Cardiac muscle cell (in vitro differentiated cells and primary cell): Measurements from ENCODE around the gene CYTH4. TPM values are rescaled to one million over a fixed set of nuclear protein-coding genes. Genes with fewer than 3 reads are reported as not detected.

ENCODE experiments used
- DNase-seq, 2 donors: peaks; one replicate each; pipeline versions ENCODE4 v3.0.0 to v3.0.0-alpha.2; 2010 to 2017; ENCODE audit warnings: low read depth in 1 of 2, low spot score in 1 of 2
- H3K27ac ChIP-seq: fragments of 200-600 bp; sonication (generic); 2 replicates; pipeline ENCODE4 v1.5.1; 2016
- H3K27me3 ChIP-seq: fragments of 200-600 bp; sonication (generic); 2 replicates; pipeline ENCODE4 v1.6.0; 2016; ENCODE audit warnings: control low read depth
- H3K36me3 ChIP-seq: fragments of 200-600 bp; sonication (generic); 2 replicates; pipeline ENCODE4 v1.5.1; 2016; ENCODE audit warnings: control low read depth
- H3K4me1 ChIP-seq: fragments of 200-600 bp; sonication (generic); 2 replicates; pipeline ENCODE4 v1.8.1; 2017; ENCODE audit warnings: low read depth, mild to moderate bottlenecking, mixed run types
- H3K4me3 ChIP-seq: fragments of 200-600 bp; sonication (generic); 2 replicates; pipeline ENCODE4 v1.5.1; 2016; ENCODE audit warnings: mild to moderate bottlenecking
- H3K9me3 ChIP-seq: fragments of 200-600 bp; sonication (generic); 2 replicates; pipeline ENCODE4 v1.5.1; 2017; ENCODE audit warnings: low read depth, mild to moderate bottlenecking, control low read depth
- polyA plus RNA-seq: library from polyadenylated mRNA; unstranded; fragments of >200 nt; fragmentation: Nextera tagmentation; extraction: Ambion mirVana; gene quantifications from 2 replicates; pipeline ENCODE4 v1.2.1, GENCODE V29; 2016
- total RNA-seq: library from RNA; depleted of rRNA; stranded (reverse); fragments of >200 nt; gene quantifications from 2 replicates; pipeline ENCODE4 v1.2.3, GENCODE V29; 2016
- TF ChIP-seq, protein P1 (sequence below): IDR thresholded peaks from 2 replicates; pipeline ENCODE4 v1.5.1; 2012; ENCODE audit warnings: low read depth, mild to moderate bottlenecking, low read length

The CYTH4 gene
- total and polyA plus RNA-seq, 2 experiments from 2014 or later: not detected

GRCh38 chr22:37357446-37358075 lies 75.3 kb downstream of the CYTH4 start:
- TF ChIP-seq, protein P1, sequence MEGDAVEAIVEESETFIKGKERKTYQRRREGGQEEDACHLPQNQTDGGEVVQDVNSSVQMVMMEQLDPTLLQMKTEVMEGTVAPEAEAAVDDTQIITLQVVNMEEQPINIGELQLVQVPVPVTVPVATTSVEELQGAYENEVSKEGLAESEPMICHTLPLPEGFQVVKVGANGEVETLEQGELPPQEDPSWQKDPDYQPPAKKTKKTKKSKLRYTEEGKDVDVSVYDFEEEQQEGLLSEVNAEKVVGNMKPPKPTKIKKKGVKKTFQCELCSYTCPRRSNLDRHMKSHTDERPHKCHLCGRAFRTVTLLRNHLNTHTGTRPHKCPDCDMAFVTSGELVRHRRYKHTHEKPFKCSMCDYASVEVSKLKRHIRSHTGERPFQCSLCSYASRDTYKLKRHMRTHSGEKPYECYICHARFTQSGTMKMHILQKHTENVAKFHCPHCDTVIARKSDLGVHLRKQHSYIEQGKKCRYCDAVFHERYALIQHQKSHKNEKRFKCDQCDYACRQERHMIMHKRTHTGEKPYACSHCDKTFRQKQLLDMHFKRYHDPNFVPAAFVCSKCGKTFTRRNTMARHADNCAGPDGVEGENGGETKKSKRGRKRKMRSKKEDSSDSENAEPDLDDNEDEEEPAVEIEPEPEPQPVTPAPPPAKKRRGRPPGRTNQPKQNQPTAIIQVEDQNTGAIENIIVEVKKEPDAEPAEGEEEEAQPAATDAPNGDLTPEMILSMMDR: no peak
- no peaks in the 10 kb centered on the region for H3K4me1 ChIP-seq
- DNase-seq: peak in 1 of 2 donors; percentile 25
- H3K9me3 ChIP-seq: no peaks in the 10 kb centered on the region
- H3K27me3 ChIP-seq: peaks cover 6% of the 10 kb centered on the region
- no peak overlapping the region for H3K27ac ChIP-seq
- no peak overlapping the region for H3K4me3 ChIP-seq
- no peaks in the 10 kb centered on the region for H3K36me3 ChIP-seq

DNA sequence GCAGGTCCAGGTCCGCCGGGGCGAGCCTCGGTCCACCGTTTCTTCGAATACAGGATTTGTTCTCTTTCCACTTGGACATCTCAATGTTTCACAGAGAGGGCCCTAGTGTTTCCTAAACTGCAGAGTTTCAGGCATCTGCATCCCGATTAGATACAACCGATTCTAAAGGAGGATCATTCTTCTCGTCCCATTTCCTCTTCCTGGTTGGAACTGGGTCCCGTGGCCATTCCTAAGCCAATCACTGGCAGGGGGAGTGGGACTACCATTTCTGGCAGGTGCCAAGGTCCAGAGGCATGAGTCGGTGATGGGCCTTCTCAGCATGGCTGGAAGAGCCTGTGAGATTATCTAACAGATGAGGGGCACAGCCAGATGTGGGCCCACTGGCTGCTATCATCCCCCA lies 76.1 kb downstream of the CYTH4 start:
- H3K4me1 ChIP-seq: no peaks in the 10 kb centered on the region
- TF ChIP-seq, protein P1: no peak
- DNase-seq: no peak
- H3K27ac ChIP-seq: no peak overlapping the region
- no peak overlapping the region for H3K4me3 ChIP-seq
- peaks cover 6% of the 10 kb centered on the region for H3K27me3 ChIP-seq
- H3K36me3 ChIP-seq: no peaks in the 10 kb centered on the region
- H3K9me3 ChIP-seq: no peaks in the 10 kb centered on the region

DNA sequence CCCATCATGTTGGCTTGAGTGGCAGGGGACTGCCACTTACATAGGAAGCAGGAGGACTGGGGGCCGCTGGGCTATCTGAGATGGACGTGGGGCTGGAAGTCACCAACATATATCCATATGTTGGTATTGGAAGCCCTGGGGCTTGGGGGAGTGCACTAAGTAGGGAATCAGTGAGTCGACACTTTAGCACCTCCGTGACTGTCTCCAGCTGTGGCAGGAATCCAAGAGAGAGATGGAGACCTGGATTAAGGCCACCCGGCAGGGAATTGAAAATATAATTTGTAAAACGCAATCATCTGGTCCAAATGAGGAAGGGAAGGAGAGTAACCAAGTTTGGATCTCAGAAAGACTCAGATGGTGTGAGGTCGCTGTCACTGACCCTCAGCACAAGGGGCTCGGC lies 76.6 kb downstream of the CYTH4 start:
- no peak for DNase-seq
- H3K9me3 ChIP-seq: no peaks in the 10 kb centered on the region
- no peaks in the 10 kb centered on the region for H3K4me1 ChIP-seq
- no peak overlapping the region for H3K27ac ChIP-seq
- no peaks in the 10 kb centered on the region for H3K36me3 ChIP-seq
- TF ChIP-seq, protein P1: no peak
- peaks cover 2% of the 10 kb centered on the region for H3K27me3 ChIP-seq
- no peak overlapping the region for H3K4me3 ChIP-seq

GRCh38 chr22:37362621-37363020 lies 80.3 kb downstream of the CYTH4 start:
- no peaks in the 10 kb centered on the region for H3K9me3 ChIP-seq
- peaks cover 9% of the 10 kb centered on the region for H3K4me1 ChIP-seq
- H3K4me3 ChIP-seq: no peak overlapping the region
- no peaks in the 10 kb centered on the region for H3K36me3 ChIP-seq
- TF ChIP-seq, protein P1: no peak
- DNase-seq: no peak
- no peaks in the 10 kb centered on the region for H3K27me3 ChIP-seq
- H3K27ac ChIP-seq: no peak overlapping the region

GRCh38 chr22:37363261-37363992 lies 81.1 kb downstream of the CYTH4 start:
- peaks cover 15% of the 10 kb centered on the region for H3K4me1 ChIP-seq
- TF ChIP-seq, protein P1: no peak

More at GRCh38 chr22:37363261-37363992, 81.1 kb downstream of the CYTH4 start:
- Histone ChIP-seq H3K36me3 (no peaks in the 10 kb centered on the region), H3K9me3 (no peaks in the 10 kb centered on the region), H3K4me3 (no peak overlapping the region), H3K27me3 (no peaks in the 10 kb centered on the region), H3K27ac (no peak overlapping the region)
- DNase-seq: no peak

Other genes with a start within 250 kb of the CYTH4 start
- 38.4 and 39.1 TPM in 2 replicates for gene KCTD17, start 230.8 kb upstream of the CYTH4 start, total RNA-seq
- 49.5 and 54.0 TPM in 2 replicates for gene KCTD17, start 230.8 kb upstream of the CYTH4 start, polyA plus RNA-seq
- not detected in 2 replicates for gene TMPRSS6, start 172.8 kb upstream of the CYTH4 start, total RNA-seq
- 0.11 and 0.26 TPM in 2 replicates for gene TMPRSS6, start 172.8 kb upstream of the CYTH4 start, polyA plus RNA-seq
- 0.18 TPM in 1 of 2 replicates, not detected in the other for gene IL2RB, start 132.6 kb upstream of the CYTH4 start, total RNA-seq
- gene IL2RB, start 132.6 kb upstream of the CYTH4 start, polyA plus RNA-seq: 0.50 TPM in 1 of 2 replicates, not detected in the other
- 9.8 and 16.4 TPM in 2 replicates for gene C1QTNF6, start 94.3 kb upstream of the CYTH4 start, total RNA-seq
- 6.4 and 10.4 TPM in 2 replicates for gene C1QTNF6, start 94.3 kb upstream of the CYTH4 start, polyA plus RNA-seq
- 0.06 and 0.21 TPM in 2 replicates for gene SSTR3, start 70.0 kb upstream of the CYTH4 start, total RNA-seq
- gene SSTR3, start 70.0 kb upstream of the CYTH4 start, polyA plus RNA-seq: not detected in 2 replicates
- 1.8 and 2.0 TPM in 2 replicates for gene RAC2, start 38.2 kb upstream of the CYTH4 start, total RNA-seq
- gene RAC2, start 38.2 kb upstream of the CYTH4 start, polyA plus RNA-seq: 0.98 and 1.7 TPM in 2 replicates
- 0.09 and 0.11 TPM in 2 replicates for gene ELFN2, start 145.0 kb downstream of the CYTH4 start, total RNA-seq
- gene ELFN2, start 145.0 kb downstream of the CYTH4 start, polyA plus RNA-seq: not detected in 2 replicates
- gene MFNG, start 203.9 kb downstream of the CYTH4 start, total RNA-seq: 1.2 and 2.6 TPM in 2 replicates
- gene MFNG, start 203.9 kb downstream of the CYTH4 start, polyA plus RNA-seq: 6.4 and 9.2 TPM in 2 replicates
- 3.3 and 4.5 TPM in 2 replicates for gene CARD10, start 236.9 kb downstream of the CYTH4 start, total RNA-seq
- gene CARD10, start 236.9 kb downstream of the CYTH4 start, polyA plus RNA-seq: 2.1 and 3.9 TPM in 2 replicates